GM10248 (cell line): ENCODE data around the gene ERC2.

Experiments
- CTCF ChIA-PET: fragments of 300-600 bp; sonication (Branson Sonifier 250); formaldehyde crosslinking; extraction: SDS; loops from one replicate; lab custom pipeline; 2021; ENCODE audit warnings: antibody characterized with exemption; lab: Yijun Ruan, JAX
- POLR2A ChIA-PET: fragments of 350-650 bp; sonication (Branson Sonifier 250); formaldehyde crosslinking; extraction: SDS; loops from one replicate; lab custom pipeline; 2020; ENCODE audit warnings: antibody characterized with exemption; lab: Yijun Ruan, JAX
- DNase-seq: peaks from one replicate; pipeline ENCODE4 v3.0.0; 2012; ENCODE audit errors: extremely low spot score
- TF ChIP-seq, protein P1 (sequence below): IDR thresholded peaks from 2 replicates; pipeline ENCODE4 v1.5.1; 2012; ENCODE audit warnings: mild to moderate bottlenecking, low read depth; ENCODE audit errors: extremely low read depth, missing control alignments, control extremely low read depth

Gene ERC2

GRCh38 chr3:55556619-55557537, 911.4 kb downstream of the ERC2 start:
- no peak for DNase-seq
- TF ChIP-seq, protein P1, sequence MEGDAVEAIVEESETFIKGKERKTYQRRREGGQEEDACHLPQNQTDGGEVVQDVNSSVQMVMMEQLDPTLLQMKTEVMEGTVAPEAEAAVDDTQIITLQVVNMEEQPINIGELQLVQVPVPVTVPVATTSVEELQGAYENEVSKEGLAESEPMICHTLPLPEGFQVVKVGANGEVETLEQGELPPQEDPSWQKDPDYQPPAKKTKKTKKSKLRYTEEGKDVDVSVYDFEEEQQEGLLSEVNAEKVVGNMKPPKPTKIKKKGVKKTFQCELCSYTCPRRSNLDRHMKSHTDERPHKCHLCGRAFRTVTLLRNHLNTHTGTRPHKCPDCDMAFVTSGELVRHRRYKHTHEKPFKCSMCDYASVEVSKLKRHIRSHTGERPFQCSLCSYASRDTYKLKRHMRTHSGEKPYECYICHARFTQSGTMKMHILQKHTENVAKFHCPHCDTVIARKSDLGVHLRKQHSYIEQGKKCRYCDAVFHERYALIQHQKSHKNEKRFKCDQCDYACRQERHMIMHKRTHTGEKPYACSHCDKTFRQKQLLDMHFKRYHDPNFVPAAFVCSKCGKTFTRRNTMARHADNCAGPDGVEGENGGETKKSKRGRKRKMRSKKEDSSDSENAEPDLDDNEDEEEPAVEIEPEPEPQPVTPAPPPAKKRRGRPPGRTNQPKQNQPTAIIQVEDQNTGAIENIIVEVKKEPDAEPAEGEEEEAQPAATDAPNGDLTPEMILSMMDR: no peak
- ChIA-PET CTCF (interaction anchor here (1.0 kb wide), 1 partner anchor 164 kb away, joined by 3 read pairs; no protein-coding TSS in a partner anchor), POLR2A (no interaction called here)

DNA sequence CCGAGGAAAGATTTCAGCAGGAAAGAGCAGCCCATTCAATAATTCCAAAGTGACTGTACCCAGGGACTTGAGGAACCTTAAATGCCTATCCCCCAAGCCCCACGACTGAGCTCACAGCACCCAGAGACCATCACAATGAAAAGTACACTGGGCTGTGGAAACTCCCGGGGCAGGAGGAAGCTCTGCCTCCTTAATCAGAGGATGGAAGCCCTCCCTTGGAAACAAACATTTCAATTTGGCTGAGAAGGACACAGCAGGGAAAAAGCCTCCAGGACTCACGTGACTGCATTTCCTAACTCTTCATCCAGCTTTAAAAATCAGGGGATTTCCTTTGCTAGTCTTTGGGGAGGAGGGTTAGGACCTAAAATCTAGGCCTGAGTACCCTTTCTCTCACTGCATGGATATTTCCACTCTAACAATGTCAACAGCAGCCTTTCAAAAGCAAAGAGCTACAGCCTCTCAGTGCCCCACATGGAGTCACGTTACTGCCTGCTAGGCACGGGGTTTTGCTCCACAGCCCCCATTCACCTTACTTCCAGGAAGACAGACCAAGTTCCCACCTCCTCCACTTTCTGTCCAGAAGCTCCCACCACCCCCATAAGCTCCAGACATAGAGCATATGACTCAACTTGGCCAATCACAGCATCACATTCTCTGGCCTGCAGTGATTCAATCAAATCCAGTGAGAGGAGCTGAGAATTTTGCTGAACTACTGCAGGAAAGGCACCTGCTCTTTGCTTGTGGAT, 912.2 kb downstream of the ERC2 start:
- TF ChIP-seq, protein P1: no peak
- POLR2A ChIA-PET: no interaction called here
- DNase-seq: no peak
- CTCF ChIA-PET: interaction anchor here (1.0 kb wide), 1 partner anchor 165 kb away, joined by 3 read pairs; no protein-coding TSS in a partner anchor

- ChIA-PET POLR2A (no interaction called here), CTCF (no interaction called here)
- DNase-seq: no peak
- TF ChIP-seq, protein P1: no peak
Measured at GRCh38 chr3:55554634-55555425, 913.4 kb downstream of the ERC2 start.

DNA sequence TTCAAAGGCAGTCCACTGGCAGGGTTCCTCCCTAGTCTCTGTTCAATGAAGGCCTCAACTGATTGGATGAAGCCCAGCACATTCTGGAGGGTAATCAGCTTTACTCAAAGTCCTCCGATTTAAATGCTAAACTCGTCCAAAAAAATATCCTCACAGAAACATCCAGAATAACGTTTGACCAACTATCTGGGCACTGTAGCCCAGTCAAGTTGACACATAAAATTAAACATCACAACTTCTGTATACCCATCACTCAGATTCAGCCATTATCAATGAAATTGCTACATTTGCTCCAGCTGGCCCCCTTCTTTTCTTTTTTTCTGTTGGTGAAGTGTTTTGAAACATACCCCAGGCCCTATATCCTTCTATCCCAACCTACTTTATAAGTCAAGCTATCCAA, 916.6 kb downstream of the ERC2 start:
- DNase-seq: no peak
- TF ChIP-seq, protein P1: no peak
- ChIA-PET POLR2A (no interaction called here), CTCF (no interaction called here)

- CTCF ChIA-PET: interaction anchor here (2.2 kb wide), 1 partner anchor 29 kb away, joined by 4 read pairs; no protein-coding TSS in a partner anchor
- DNase-seq: no peak
- TF ChIP-seq, protein P1: no peak
- POLR2A ChIA-PET: interaction anchor here (0.6 kb wide), 1 partner anchor 17 kb away, joined by 8 read pairs; no protein-coding TSS in a partner anchor
Measured at GRCh38 chr3:55549177-55549576, 919.1 kb downstream of the ERC2 start.
